ENCODE results near the gene CREB3L4.

DNA sequence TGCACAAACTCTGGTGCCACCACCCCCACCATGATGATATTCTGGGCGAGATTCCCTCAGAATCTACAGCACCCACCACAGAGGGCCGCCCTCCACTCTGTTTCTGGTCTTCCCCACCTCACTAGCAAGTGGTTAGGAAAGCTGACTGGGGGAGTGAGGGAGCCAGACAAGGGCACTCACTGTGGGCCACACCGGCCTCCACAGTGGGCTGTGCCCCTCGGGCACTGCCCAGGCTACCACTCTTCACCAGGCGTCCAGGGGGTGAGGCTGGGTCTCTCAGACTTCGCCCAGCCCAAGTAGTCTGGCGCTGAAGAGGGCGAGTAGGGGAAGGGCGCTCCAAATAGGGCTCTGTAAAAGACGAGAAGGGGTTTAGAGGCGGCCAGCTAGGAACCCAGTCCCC, 33.7 kb upstream of the CREB3L4 start:
- TF ChIP-seq CTCF (conservative IDR thresholded peaks at IDR 0.05 in 1 of 2, IDR thresholded peaks at IDR 0.05 in 1 of 2; ENCODE audit: low read depth in 1 of 2, low read length in 2 of 2) (no peak), EZH2 (IDR thresholded peaks at IDR 0.05; ENCODE audit: low read length, missing control alignments) (no peak)

Measured in fibroblast of lung (primary cell).